ENCODE results near the gene ARHGAP24. TPM values are rescaled to one million over a fixed set of nuclear protein-coding genes. Genes with fewer than 3 reads are reported as not detected.

Gene ARHGAP24
- total RNA-seq (2014; rRNA removed; shearing (Covaris generic)) = 7.9 and 14.2 TPM in 2 replicates

DNA sequence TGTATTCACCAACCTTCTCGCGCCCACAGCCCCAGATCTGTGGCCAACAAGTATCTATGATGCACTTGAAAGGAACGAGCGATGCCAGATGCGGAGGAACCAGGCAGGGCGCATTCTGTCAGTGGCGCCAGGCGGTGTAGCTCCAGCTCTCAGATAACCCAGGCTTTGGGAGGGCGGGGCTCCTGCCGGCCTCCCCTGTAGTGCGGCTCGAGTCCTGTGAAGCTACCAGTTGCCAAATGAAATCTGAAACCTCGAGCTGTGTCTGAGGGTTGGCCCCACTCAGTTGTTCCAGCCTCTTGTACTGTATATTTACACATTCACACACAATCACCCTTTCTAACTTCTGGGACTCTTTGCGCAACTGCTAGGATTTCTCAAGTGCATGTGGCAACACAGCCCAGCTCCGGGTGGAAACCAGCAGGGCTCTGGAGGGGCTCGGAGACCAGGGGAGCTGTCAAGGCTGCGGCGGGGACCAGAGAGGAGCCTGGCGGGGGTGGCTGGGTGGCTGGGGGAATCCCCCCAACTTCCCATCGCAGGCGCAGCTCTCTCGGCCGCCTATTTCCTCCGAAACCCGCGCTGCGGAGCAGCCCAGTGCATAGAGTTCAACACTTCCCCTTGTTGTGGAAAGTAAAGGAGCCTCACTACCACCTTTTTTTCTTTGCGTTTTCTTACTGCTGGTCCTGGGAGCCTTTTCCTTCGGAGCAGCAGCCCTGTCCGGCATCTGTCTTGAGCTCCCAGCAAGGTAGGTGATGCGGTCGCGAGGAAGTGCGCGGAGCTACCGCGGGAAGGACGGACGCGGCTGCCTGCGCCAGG is at the start of gene ARHGAP24:
Gene ARHGAP24, plus strand, starts transcription at position 333 of the 813 bp plus-strand sequence.
- peak; percentile 96 for DNase-seq (ENCODE audit: low read depth)

GRCh38 chr4:85426366-85426765 is 48.6 kb upstream of the ARHGAP24 start:
- no peak for DNase-seq (ENCODE audit: low read depth)

GRCh38 chr4:85427123-85427522 is 47.8 kb upstream of the ARHGAP24 start:
- DNase-seq (ENCODE audit: low read depth) = no peak

DNA sequence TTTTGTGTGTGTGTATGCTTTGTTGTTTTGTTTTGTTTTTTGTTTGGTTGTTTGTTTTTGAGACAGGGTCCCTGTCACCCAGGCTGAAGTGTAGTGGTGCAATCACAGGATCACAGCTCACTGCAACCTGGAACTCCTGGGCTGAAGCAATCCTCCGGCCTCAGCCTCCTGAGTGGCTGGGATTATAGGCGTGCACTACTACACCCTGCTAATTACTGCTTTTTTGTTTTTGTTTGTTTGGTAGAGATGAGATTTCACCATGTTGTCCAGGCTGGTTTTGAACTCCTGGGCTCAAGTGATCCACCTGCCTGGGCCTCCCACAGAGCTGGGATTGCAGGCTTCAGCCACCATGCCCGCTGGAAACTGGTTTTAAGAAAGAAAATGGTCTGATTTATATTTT is 44.7 kb upstream of the ARHGAP24 start:
- DNase-seq (ENCODE audit: low read depth) = no peak

GRCh38 chr4:85430697-85431096 is 44.3 kb upstream of the ARHGAP24 start:
- peak; percentile 57 for DNase-seq (ENCODE audit: low read depth)

GRCh38 chr4:85431156-85431555 is 43.8 kb upstream of the ARHGAP24 start:
- peak; percentile 29 for DNase-seq (ENCODE audit: low read depth)

- DNase-seq (ENCODE audit: low read depth) = no peak
Measured at GRCh38 chr4:85431881-85432485, 43.0 kb upstream of the ARHGAP24 start.

- no peak for DNase-seq (ENCODE audit: low read depth)
Measured at GRCh38 chr4:85445050-85445639, 29.8 kb upstream of the ARHGAP24 start.

- no peak for DNase-seq (ENCODE audit: low read depth)
Measured at GRCh38 chr4:85446141-85446861, 28.6 kb upstream of the ARHGAP24 start.

- no peak for DNase-seq (ENCODE audit: low read depth)
Measured at GRCh38 chr4:85448906-85449890, 25.8 kb upstream of the ARHGAP24 start.

GRCh38 chr4:85452058-85452731 is 22.8 kb upstream of the ARHGAP24 start:
- DNase-seq (ENCODE audit: low read depth) = no peak

- DNase-seq (ENCODE audit: low read depth) = no peak
Measured at GRCh38 chr4:85455942-85456341, 19.0 kb upstream of the ARHGAP24 start.

GRCh38 chr4:85457752-85458467 is 17.0 kb upstream of the ARHGAP24 start:
- no peak for DNase-seq (ENCODE audit: low read depth)

DNA sequence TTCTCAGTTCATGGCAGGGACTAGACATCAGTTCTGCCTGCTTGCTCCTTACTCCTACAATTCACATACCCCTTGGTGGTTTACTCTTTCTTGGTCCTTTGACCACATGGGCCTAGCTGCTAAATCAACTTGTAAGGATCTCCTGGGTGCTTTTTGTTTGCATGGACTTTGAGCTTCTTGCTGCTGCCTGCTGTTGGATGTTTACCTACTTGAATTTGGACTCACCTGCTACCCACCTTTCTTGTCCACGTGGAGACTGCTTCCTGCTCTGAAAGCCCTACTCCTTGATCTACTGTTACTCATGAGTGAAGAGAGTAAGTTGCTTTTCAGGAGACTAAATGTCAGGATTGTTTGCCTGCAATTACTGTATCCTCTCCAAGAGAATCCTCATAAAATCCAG is 15.2 kb upstream of the ARHGAP24 start:
- DNase-seq (ENCODE audit: low read depth) = no peak

GRCh38 chr4:85474356-85474755 is 594 bp upstream of the ARHGAP24 start:
- no peak for DNase-seq (ENCODE audit: low read depth)

DNA sequence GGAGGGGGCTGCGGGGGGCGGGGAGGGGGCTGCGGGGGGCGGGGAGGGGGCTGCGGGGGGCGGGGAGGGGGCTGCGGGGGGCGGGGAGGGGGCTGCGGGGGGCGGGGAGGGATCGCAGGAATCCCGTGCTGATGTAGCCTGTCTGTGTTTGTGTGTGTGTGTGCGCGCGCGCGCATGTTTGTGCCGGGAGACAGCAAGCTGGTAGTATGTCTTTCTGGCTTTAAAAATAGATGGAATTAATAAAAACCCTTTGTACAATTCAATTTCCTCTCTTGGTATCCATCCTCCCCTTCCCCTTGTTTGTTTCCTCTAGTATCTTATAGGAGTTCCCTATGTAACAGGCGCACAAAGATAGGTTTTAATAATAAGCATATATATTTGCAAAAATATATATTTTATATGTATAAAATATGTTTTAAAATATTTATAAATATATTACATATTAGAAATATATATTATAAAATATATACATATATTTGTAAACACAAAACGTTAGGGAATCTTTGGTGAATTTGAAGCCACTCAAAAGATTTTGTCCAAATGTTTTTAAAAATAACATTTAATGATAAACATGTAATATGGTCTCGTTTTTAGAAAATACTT is 782 bp downstream of the ARHGAP24 start:
- peak; percentile 30 for DNase-seq (ENCODE audit: low read depth)

DNA sequence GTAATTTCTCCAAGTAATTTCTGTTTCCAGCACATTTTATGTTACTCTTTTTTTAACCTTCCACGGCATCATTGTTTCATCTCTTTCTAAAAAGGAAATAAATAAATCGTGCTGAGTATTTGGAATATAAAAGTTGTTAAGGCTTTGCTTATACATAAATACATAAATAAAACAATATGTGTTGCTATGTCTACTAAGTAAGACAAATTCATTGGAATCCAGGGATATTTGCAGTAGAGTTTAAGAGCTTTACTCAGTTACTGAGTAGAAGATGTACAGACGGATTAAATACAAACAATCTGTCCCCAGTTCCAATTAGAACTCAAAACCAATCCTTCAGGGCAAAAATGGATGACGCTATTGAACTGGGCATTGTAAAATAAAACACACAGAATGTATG is 1.4 kb downstream of the ARHGAP24 start:
- no peak for DNase-seq (ENCODE audit: low read depth)

DNA sequence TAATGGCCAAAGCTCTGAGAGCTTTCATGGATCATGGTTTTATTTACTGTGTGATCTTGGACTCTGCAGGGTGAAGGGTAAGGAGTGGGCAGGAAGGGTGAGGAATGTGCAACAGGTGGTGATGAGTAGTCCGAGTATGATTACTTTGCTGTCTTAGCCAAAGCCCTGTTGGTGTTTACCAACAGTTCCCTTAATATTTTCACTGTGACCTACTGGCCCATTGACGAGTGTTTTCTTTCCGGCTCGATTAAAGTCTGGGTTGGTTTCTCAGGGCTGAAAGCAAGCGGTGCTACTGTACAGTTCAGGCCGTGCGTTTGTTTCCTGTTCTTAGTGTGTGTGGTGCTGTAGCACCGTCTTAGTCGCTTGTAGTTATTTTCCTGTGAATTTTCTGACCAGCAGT is 2.6 kb downstream of the ARHGAP24 start:
- no peak for DNase-seq (ENCODE audit: low read depth)

DNA sequence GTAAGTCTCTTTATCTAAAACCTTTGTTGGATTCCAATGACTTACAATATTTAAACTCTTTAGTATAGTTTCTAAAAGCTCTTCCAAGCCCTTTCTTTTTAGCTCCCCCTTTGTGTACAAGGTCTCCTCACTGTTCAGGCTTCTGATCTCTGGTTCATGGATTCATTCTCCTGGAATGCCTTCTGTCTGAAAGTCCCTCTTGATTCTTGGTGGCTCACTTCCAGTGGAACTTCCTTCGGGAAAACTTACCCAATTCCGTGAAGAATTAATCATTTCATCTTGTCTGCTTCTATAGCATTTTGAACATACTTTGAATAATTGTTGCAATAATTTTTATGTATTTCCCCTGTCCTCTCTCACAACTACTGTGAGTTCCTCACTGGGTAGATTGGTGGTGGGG is 3.6 kb downstream of the ARHGAP24 start:
- DNase-seq (ENCODE audit: low read depth) = peak; percentile 43
